Amygdala (tissue), 56 donors: ENCODE results near the gene TSKS.
"Not testable (repeated sequence)": the region's sequence is repeated elsewhere in the genome, so short reads cannot be mapped to it uniquely, and the experiment has no call there.

ENCODE experiments used
- DNase-seq, 56 donors: peaks; one replicate each; lab custom pipeline; 2025; lab: John Stamatoyannopoulos, UW

Gene TSKS

GRCh38 chr19:49727217-49728030, 35.7 kb downstream of the TSKS start:
- DNase-seq: peak in 4 of 56 donors; percentile 5 to 28 (median 10)

GRCh38 chr19:49719420-49719819, 43.7 kb downstream of the TSKS start:
- DNase-seq: not testable (repeated sequence)

GRCh38 chr19:49718991-49719390, 44.1 kb downstream of the TSKS start:
- no peak for DNase-seq

- DNase-seq: peak in 1 of 56 donors; percentile 5
These were observed 44.6 kb downstream of the TSKS start for GRCh38 chr19:49718511-49718910.

- DNase-seq: no peak
These were observed 47.0 kb downstream of the TSKS start for GRCh38 chr19:49716154-49716553.

- DNase-seq: no peak
These were observed 49.8 kb downstream of the TSKS start for GRCh38 chr19:49713236-49713845.

GRCh38 chr19:49712397-49712859, 50.7 kb downstream of the TSKS start:
- DNase-seq: peak in 6 of 56 donors; percentile 12 to 27 (median 24)

- no peak for DNase-seq
These were observed 52.6 kb downstream of the TSKS start for GRCh38 chr19:49710372-49710951.

GRCh38 chr19:49705919-49706318, 57.2 kb downstream of the TSKS start:
- no peak for DNase-seq

- no peak for DNase-seq
These were observed 58.0 kb downstream of the TSKS start for GRCh38 chr19:49704888-49705642.

- DNase-seq: no peak
These were observed 61.8 kb downstream of the TSKS start for GRCh38 chr19:49701271-49701786.

- DNase-seq: no peak
These were observed 62.5 kb downstream of the TSKS start for GRCh38 chr19:49700563-49700962.

GRCh38 chr19:49699364-49699763, 63.7 kb downstream of the TSKS start:
- DNase-seq: no peak

- no peak for DNase-seq
These were observed 66.2 kb downstream of the TSKS start for GRCh38 chr19:49696865-49697264.

GRCh38 chr19:49696115-49696514, 67.0 kb downstream of the TSKS start:
- DNase-seq: no peak

GRCh38 chr19:49692147-49692506, 71.0 kb downstream of the TSKS start:
- DNase-seq: peak in 23 of 56 donors; percentile 3 to 53 (median 25)

- peak in 53 of 56 donors; percentile 28 to 82 (median 65) for DNase-seq
These were observed 71.6 kb downstream of the TSKS start for GRCh38 chr19:49691243-49692146.

GRCh38 chr19:49690656-49691242, 72.4 kb downstream of the TSKS start, which contains the start of gene CPT1C:
Gene CPT1C (plus strand): TSS chr19:49691116. CDS start chr19:49692253, 1,137 bp downstream.
- DNase-seq: peak in 55 of 56 donors; percentile 31 to 92 (median 76)
